Measurements from ENCODE around the gene VSIG1. TPM values are rescaled to one million over a fixed set of nuclear protein-coding genes. Genes with fewer than 3 reads are reported as not detected.

The VSIG1 gene
- total and polyA plus RNA-seq, 2 of the 8 experiments (the other 6 are each of a cell fraction or from before 2014, with no cell fraction given), result 2.2 to 2.9 TPM

GRCh38 chrX:108064613-108065012, 19.7 kb downstream of the VSIG1 start:
- no peak overlapping the region for H3K23ac ChIP-seq (ENCODE audit: insufficient read length)
- no peak overlapping the region for H2AK5ac ChIP-seq (ENCODE audit: low read depth, low read length)
- H3K23me2 ChIP-seq (ENCODE audit: low read depth, low read length), result no peaks in the 10 kb centered on the region
- no peaks in the 10 kb centered on the region for H3K27me3 ChIP-seq (replicated peaks in 1 of 4; ENCODE audit: control insufficient read depth in 3 of 4, extremely low read depth in 1 of 4, insufficient read depth in 3 of 4, low read length in 3 of 4)
- H2BK120ac ChIP-seq (replicated peaks; ENCODE audit: low read depth, low read length), result no peak overlapping the region
- H2BK12ac ChIP-seq (ENCODE audit: low read depth, low read length), result no peak overlapping the region
- H3K79me1 ChIP-seq (ENCODE audit: low read depth, low read length), result no peaks in the 10 kb centered on the region
- no peak overlapping the region for H3K56ac ChIP-seq (replicated peaks; ENCODE audit: insufficient read length, low read depth, low read length)
- H3K14ac ChIP-seq (ENCODE audit: insufficient read length), result no peak overlapping the region
- H3K4me1 ChIP-seq (replicated peaks in 1 of 4; ENCODE audit: control insufficient read depth in 3 of 4, insufficient read depth in 4 of 4, low read length in 3 of 4), result no peaks in the 10 kb centered on the region
- no peak overlapping the region for H4K91ac ChIP-seq (replicated peaks; ENCODE audit: insufficient read length, low read length)
- H4K5ac ChIP-seq (ENCODE audit: insufficient read length, low read depth, low read length), result no peak overlapping the region
- H3K36me3 ChIP-seq (ENCODE audit: control insufficient read depth in 2 of 4, insufficient read depth in 4 of 4, low read length in 3 of 4), result no peaks in the 10 kb centered on the region
- H3K9ac ChIP-seq (replicated peaks in 1 of 4; ENCODE audit: extremely low read depth in 1 of 4, low read depth in 3 of 4, low read length in 3 of 4), result no peak overlapping the region
- no peaks in the 10 kb centered on the region for H3K9me3 ChIP-seq (ENCODE audit: insufficient read depth in 2 of 2, low read depth in 1 of 2, low read length in 1 of 2)
- H3K79me2 ChIP-seq (ENCODE audit: control insufficient read depth in 1 of 2, insufficient read depth in 2 of 2, low read length in 2 of 2), result no peaks in the 10 kb centered on the region
- H4K20me1 ChIP-seq (replicated peaks in 1 of 2; ENCODE audit: control insufficient read depth in 1 of 2, insufficient read depth in 2 of 2, low read length in 2 of 2), result no peaks in the 10 kb centered on the region
- H2AFZ ChIP-seq (ENCODE audit: low read length), result no peak overlapping the region
- TF ChIP-seq EZH2 (IDR thresholded peaks at IDR 0.05; ENCODE audit: low read depth, low read length, severe bottlenecking), result no peak
- no peak for TF ChIP-seq CHD2 (IDR thresholded peaks at IDR 0.05; ENCODE audit: low read length)
- no peak for TF ChIP-seq SP1 (IDR thresholded peaks at IDR 0.05; ENCODE audit: low read depth, low read length)
- FAIRE-seq (no peak), DNase-seq (ENCODE audit: low read depth in 1 of 2, low spot score in 2 of 2) (no peak)
- no peak overlapping the region for H2BK20ac ChIP-seq (ENCODE audit: low read length)
- H4K8ac ChIP-seq (ENCODE audit: extremely low read depth, insufficient read depth, low read length), result no peak overlapping the region
- 83% methylated on average over 2 of the region's 2 CpGs; no CpG with 5 or more reads in 1 of the 2 experiments for WGBS, 2 experiments (ENCODE audit: extremely low coverage in 1 of 2, insufficient coverage in 1 of 2, insufficient read length in 1 of 2, insufficient replicate concordance in 2 of 2, low coverage in 1 of 2, low lambda C conversion rate in 2 of 2, missing lambda C conversion rate in 1 of 2)
- H3K18ac ChIP-seq (ENCODE audit: extremely low read depth, low read length), result no peak overlapping the region
- no peak overlapping the region for H3K27ac ChIP-seq (ENCODE audit: low read depth, low read length)
- H2BK15ac ChIP-seq (ENCODE audit: low read length), result no peak overlapping the region
- H2BK5ac ChIP-seq (ENCODE audit: low read depth, low read length), result no peak overlapping the region
- no peak overlapping the region for H3K4me2 ChIP-seq (ENCODE audit: insufficient read depth in 1 of 2, low read depth in 2 of 2, low read length in 2 of 2)
- ChIA-PET CTCF (ENCODE audit: partially characterized antibody) (no interaction called here), POLR2A (ENCODE audit: partially characterized antibody) (no interaction called here)
- no peak overlapping the region for H3K4ac ChIP-seq (replicated peaks; ENCODE audit: insufficient read length, low read depth, low read length)
- H3K4me3 ChIP-seq (ENCODE audit: extremely low read depth in 1 of 4, insufficient read depth in 2 of 4, low read depth in 3 of 4, low read length in 4 of 4), result no peak overlapping the region
